Right ventricle myocardium superior (tissue), 1 donor: Measurements from ENCODE around the gene FAM124A. TPM values are rescaled to one million over a fixed set of nuclear protein-coding genes. Genes with fewer than 3 reads are reported as not detected.

Experiments
- ATAC-seq: fragments of 200-7000 bp; cut with Tn5 transposase; one replicate; pipeline ENCODE4 v1.9.1; 2020; ENCODE audit warnings: mild to moderate bottlenecking; ENCODE audit not compliant: poor library complexity
- DNase-seq: peaks from one replicate; pipeline ENCODE4 v3.0.0-alpha.2; 2020
- intact Hi-C: fragments of 100-400 bp; cut with DNase I; formaldehyde crosslinking; loops from one replicate; pipeline ENCODE4 v1.11.2; 2022
- long read RNA-seq: library from polyadenylated mRNA; unstranded; transcript quantifications from one replicate; pipeline ENCODE4 v2.0.0, GENCODE V29; 2021
- total RNA-seq: library from RNA; stranded (reverse); fragmentation: NEBNext Ultra II Directional; extraction: Animal tissue kit (Norgen Biotek cat#: 25700); gene quantifications from one replicate; pipeline ENCODE4 v1.2.1, GENCODE V29; 2021
- donor health status: DM: no; HTN: yes; CAD: no; lungs with severe emphysema.

FAM124A gene
- total RNA-seq: 12.2 TPM
- long read RNA-seq, full-length matches to known transcripts: 12 of 35 reads
- long read RNA-seq, partial matches to known transcripts: 14 of 35 reads
- long read RNA-seq, other reads (novel, unspliced or antisense): 9 of 35 reads

- ATAC-seq: peak; percentile 92
- intact Hi-C loops: loop anchor here (2.0 to 5.0 kb wide), 2 partner anchors 65 to 75 kb away; no protein-coding TSS in a partner anchor
- DNase-seq: peak; percentile 70
These were observed at the start of gene FAM124A for GRCh38 chr13:51222037-51222685. Gene FAM124A, plus strand, starts transcription at chr13:51222398. Its CDS starts 104 bp downstream, at chr13:51222502.

GRCh38 chr13:51175021-51175420 is 47.2 kb upstream of the FAM124A start:
- intact Hi-C loops: no loop called here
- ATAC-seq: no peak
- DNase-seq: no peak

GRCh38 chr13:51175639-51176038 is 46.6 kb upstream of the FAM124A start:
- DNase-seq (no peak), ATAC-seq (no peak)
- intact Hi-C loops: no loop called here

GRCh38 chr13:51177188-51177587 is 45.0 kb upstream of the FAM124A start:
- no peak for ATAC-seq
- intact Hi-C loops: no loop called here

GRCh38 chr13:51178456-51179074 is 43.6 kb upstream of the FAM124A start:
- DNase-seq (no peak), ATAC-seq (no peak)
- intact Hi-C loops: no loop called here

More at GRCh38 chr13:51177188-51177587, 45.0 kb upstream of the FAM124A start:
- no peak for DNase-seq

DNA sequence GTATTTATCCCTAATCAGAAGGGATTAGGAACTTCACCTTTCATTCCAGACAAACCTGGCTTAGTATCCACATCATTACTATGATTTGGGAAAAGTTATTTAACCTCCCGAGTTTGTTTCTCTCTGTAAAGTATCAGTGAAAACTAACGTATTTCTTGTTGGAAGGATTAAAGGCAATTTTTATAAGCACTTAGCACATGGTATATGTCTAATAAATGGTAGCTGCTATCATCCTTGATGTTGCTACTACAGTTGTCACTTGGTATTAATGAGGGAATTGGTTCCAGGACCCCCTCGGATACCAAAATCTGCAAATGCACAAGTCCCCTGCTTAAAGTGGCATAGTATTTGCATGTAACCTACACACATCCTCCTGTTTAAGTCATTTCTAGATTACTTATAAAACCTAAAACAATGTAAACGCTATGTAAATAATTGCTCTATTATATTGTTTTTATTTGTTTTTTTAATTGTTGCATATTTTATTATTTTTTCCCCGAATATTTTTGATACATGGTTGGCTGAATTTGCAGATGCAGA is 42.7 kb upstream of the FAM124A start:
- ATAC-seq (no peak), DNase-seq (no peak)
- intact Hi-C loops: no loop called here

- no peak for DNase-seq
- intact Hi-C loops: no loop called here
- no peak for ATAC-seq
These were observed 41.2 kb upstream of the FAM124A start for GRCh38 chr13:51180853-51181511.

- DNase-seq (no peak), ATAC-seq (no peak)
- intact Hi-C loops: no loop called here
These were observed 40.3 kb upstream of the FAM124A start for GRCh38 chr13:51181786-51182383.

GRCh38 chr13:51191743-51192142 is 30.5 kb upstream of the FAM124A start:
- no peak for DNase-seq
- intact Hi-C loops: no loop called here
- ATAC-seq: no peak

DNA sequence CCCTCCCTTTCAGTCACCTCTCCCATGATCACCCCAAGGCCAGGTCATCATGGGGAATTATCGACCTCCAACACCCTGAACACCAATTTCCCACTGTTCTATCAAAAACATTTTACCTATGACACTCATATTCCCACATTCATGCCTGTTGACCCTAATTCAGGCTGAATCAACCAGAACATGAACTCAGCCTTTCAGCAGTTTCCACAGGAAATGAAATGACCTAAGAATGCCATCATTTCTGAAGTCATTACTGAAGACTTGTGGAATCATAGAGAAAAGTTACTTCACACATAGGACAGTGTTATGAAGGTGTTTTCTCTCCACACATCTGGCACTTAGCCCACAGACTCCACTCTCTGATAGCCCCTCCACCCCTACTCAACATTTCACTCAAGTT is 29.9 kb upstream of the FAM124A start:
- ATAC-seq (no peak), DNase-seq (no peak)
- intact Hi-C loops: no loop called here

DNA sequence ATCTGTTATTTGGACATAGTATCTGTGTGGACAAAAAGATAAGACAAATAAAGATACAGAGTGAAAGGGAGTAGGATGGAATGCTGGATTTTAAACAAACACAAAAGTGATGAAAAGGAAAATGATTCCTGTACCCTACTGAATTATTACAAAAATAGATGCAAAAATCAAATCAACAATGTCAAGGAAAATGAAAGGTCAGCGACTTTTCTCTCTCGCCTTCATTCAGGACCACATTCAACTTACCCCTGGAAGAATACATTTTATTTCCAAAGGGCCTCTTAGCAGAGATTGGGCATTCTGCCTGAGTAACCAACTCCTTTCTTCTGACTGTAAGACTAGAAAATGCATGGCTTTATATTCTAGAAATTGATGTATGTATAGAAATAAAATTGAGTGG is 28.8 kb upstream of the FAM124A start:
- ATAC-seq (no peak), DNase-seq (no peak)
- intact Hi-C loops: no loop called here

DNA sequence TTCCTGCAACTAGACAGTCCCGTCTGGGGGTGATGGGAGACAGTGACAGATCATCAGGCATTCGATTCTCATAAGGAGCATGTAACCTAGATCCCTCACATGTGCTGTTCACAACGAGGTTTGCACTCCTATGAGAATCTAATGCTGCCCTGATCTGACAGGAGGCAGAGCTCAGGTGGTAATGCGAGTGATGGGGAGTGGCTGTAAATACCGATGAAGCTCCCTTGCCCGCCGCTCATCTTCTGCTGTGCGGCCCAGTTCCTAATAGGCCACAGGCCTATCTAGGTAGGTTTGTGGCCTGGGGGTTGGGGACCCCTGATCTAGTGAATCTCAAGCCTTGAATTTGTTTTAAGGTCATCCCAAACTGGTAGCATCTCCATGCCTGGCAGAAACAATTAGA is 27.3 kb upstream of the FAM124A start:
- intact Hi-C loops: no loop called here
- ATAC-seq: no peak
- no peak for DNase-seq

GRCh38 chr13:51201886-51202285 is 20.3 kb upstream of the FAM124A start:
- intact Hi-C loops: no loop called here
- no peak for ATAC-seq
- no peak for DNase-seq

- DNase-seq (no peak), ATAC-seq (no peak)
- intact Hi-C loops: no loop called here
These were observed 19.6 kb upstream of the FAM124A start for GRCh38 chr13:51202477-51203046.

GRCh38 chr13:51206584-51206983 is 15.6 kb upstream of the FAM124A start:
- DNase-seq (no peak), ATAC-seq (no peak)
- intact Hi-C loops: no loop called here

- intact Hi-C loops: no loop called here
- DNase-seq: no peak
- no peak for ATAC-seq
These were observed 14.3 kb upstream of the FAM124A start for GRCh38 chr13:51207881-51208280.

- DNase-seq: no peak
- intact Hi-C loops: no loop called here
- ATAC-seq: no peak
These were observed 13.5 kb upstream of the FAM124A start for GRCh38 chr13:51208716-51209115.

- intact Hi-C loops: no loop called here
- DNase-seq (no peak), ATAC-seq (no peak)
These were observed 10.3 kb upstream of the FAM124A start for GRCh38 chr13:51211910-51212309.

- DNase-seq (no peak), ATAC-seq (no peak)
- intact Hi-C loops: no loop called here
These were observed 9.4 kb upstream of the FAM124A start for GRCh38 chr13:51212758-51213157.
